H9 (cell line): Measurements from ENCODE around the gene ACP1. TPM values are rescaled to one million over a fixed set of nuclear protein-coding genes. Genes with fewer than 3 reads are reported as not detected.

ENCODE experiments used
- DNase-seq: peaks from one replicate; pipeline ENCODE4 v3.0.0-alpha.2; 2017
- H2AFZ ChIP-seq: one replicate; pipeline ENCODE4 v1.6.1; 2013; ENCODE audit warnings: mild to moderate bottlenecking, low read length, control low read depth, moderate library complexity
- H2AK5ac ChIP-seq: 2 replicates; pipeline ENCODE4 v1.6.1; 2013; ENCODE audit warnings: low read length, control low read depth, mixed read lengths; ENCODE audit not compliant: insufficient read length
- H2BK120ac ChIP-seq: one replicate; pipeline ENCODE4 v1.6.1; 2013; ENCODE audit warnings: low read depth, mild to moderate bottlenecking, low read length, control low read depth, inconsistent platforms; ENCODE audit not compliant: poor library complexity, severe bottlenecking
- H2BK12ac ChIP-seq: 2 replicates; pipeline ENCODE4 v1.6.1; 2013; ENCODE audit warnings: low read length, control low read depth, mixed read lengths, low read depth; ENCODE audit not compliant: insufficient read length
- H2BK15ac ChIP-seq: 2 replicates; pipeline ENCODE4 v1.6.1; 2013; ENCODE audit warnings: low read depth, low read length, control low read depth
- H2BK20ac ChIP-seq: one replicate; pipeline ENCODE4 v1.6.1; 2013; ENCODE audit warnings: low read depth, mild to moderate bottlenecking, low read length, control low read depth, inconsistent platforms; ENCODE audit not compliant: poor library complexity, severe bottlenecking
- H2BK5ac ChIP-seq: 2 replicates; pipeline ENCODE4 v1.6.1; 2013; ENCODE audit warnings: low read length, control low read depth, mixed read lengths; ENCODE audit not compliant: insufficient read length
- H3K14ac ChIP-seq: 2 replicates; pipeline ENCODE4 v1.6.1; 2013; ENCODE audit warnings: low read length, control low read depth; ENCODE audit not compliant: insufficient read depth
- H3K18ac ChIP-seq: 2 replicates; pipeline ENCODE4 v1.6.1; 2013; ENCODE audit warnings: low read depth, mild to moderate bottlenecking, mixed read lengths, low read length, control low read depth; ENCODE audit not compliant: insufficient read length
- H3K23ac ChIP-seq: 2 replicates; pipeline ENCODE4 v1.6.1; 2013; ENCODE audit warnings: low read length, control low read depth, mixed read lengths, low read depth; ENCODE audit not compliant: insufficient read length
- H3K23me2 ChIP-seq: 2 replicates; pipeline ENCODE4 v1.6.1; 2013; ENCODE audit warnings: low read depth, mild to moderate bottlenecking, mixed read lengths, low read length, control low read depth; ENCODE audit not compliant: insufficient read length, poor library complexity, severe bottlenecking
- H3K27ac ChIP-seq: 2 replicates; pipeline ENCODE4 v1.5.1; 2013; ENCODE audit warnings: low read length, control low read depth, mixed read lengths, low read depth; ENCODE audit not compliant: insufficient read length
- H3K27me3 ChIP-seq: 2 replicates; pipeline ENCODE4 v1.6.1; 2013; ENCODE audit warnings: low read length, control low read depth, inconsistent platforms; ENCODE audit not compliant: insufficient read depth
- H3K4ac ChIP-seq: 2 replicates; pipeline ENCODE4 v1.6.1; 2013; ENCODE audit warnings: low read depth, mild to moderate bottlenecking, control low read depth, inconsistent platforms, low read length, moderate library complexity
- H3K4me1 ChIP-seq: 2 replicates; pipeline ENCODE4 v1.6.1; 2013; ENCODE audit warnings: low read length, control low read depth, inconsistent platforms; ENCODE audit not compliant: insufficient read depth
- H3K4me2 ChIP-seq: 2 replicates; pipeline ENCODE4 v1.6.1; 2013; ENCODE audit warnings: low read length, control low read depth, mixed read lengths; ENCODE audit not compliant: insufficient read length, insufficient read depth
- H3K56ac ChIP-seq: 2 replicates; pipeline ENCODE4 v1.6.1; 2013; ENCODE audit warnings: low read depth, mild to moderate bottlenecking, mixed read lengths, low read length, control low read depth; ENCODE audit not compliant: insufficient read length
- H3K79me1 ChIP-seq: 2 replicates; pipeline ENCODE4 v1.6.1; 2013; ENCODE audit warnings: low read depth, mild to moderate bottlenecking, moderate library complexity, low read length, control low read depth, inconsistent platforms; ENCODE audit not compliant: insufficient read depth, poor library complexity, severe bottlenecking
- H3K79me2 ChIP-seq: 2 replicates; pipeline ENCODE4 v1.6.1; 2013; ENCODE audit warnings: low read length, control low read depth, inconsistent platforms; ENCODE audit not compliant: insufficient read depth
- H3K9ac ChIP-seq: 2 replicates; pipeline ENCODE4 v1.6.1; 2013; ENCODE audit warnings: low read length, control low read depth, mixed read lengths; ENCODE audit not compliant: insufficient read length; ENCODE audit errors: extremely low read depth
- H3K9me3 ChIP-seq: one replicate; pipeline ENCODE4 v1.6.1; 2013; ENCODE audit warnings: low read depth, low read length, inconsistent platforms; ENCODE audit not compliant: control insufficient read depth
- H3T11ph ChIP-seq: one replicate; pipeline ENCODE4 v1.6.1; 2013; ENCODE audit warnings: mild to moderate bottlenecking, low read length, control low read depth, inconsistent platforms
- H4K20me1 ChIP-seq: one replicate; pipeline ENCODE4 v1.6.1; 2013; ENCODE audit not compliant: control insufficient read depth, insufficient read length, insufficient read depth
- H4K5ac ChIP-seq: 2 replicates; pipeline ENCODE4 v1.6.1; 2013; ENCODE audit warnings: low read depth, mild to moderate bottlenecking, mixed read lengths, low read length, control low read depth; ENCODE audit not compliant: insufficient read length
- H4K8ac ChIP-seq: replicated peaks from 2 replicates; pipeline ENCODE4 v1.6.1; 2013; ENCODE audit warnings: low read length, control low read depth, mixed read lengths, low read depth; ENCODE audit not compliant: insufficient read length
- H4K91ac ChIP-seq: 2 replicates; pipeline ENCODE4 v1.6.1; 2013; ENCODE audit warnings: low read depth, mild to moderate bottlenecking, moderate library complexity, mixed read lengths, low read length, control low read depth; ENCODE audit not compliant: insufficient read length
- H3K27ac Mint-ChIP-seq, 3 experiments: 2 replicates in 2 of 3; 3 replicates in 1 of 3; pipeline ENCODE4 v1.8.0; 2020 to 2021; ENCODE audit warnings: mixed read lengths in 3 of 3, mild to moderate bottlenecking in 1 of 3, moderate library complexity in 1 of 3
- H3K27me3 Mint-ChIP-seq: 2 replicates; pipeline ENCODE4 v1.8.0; 2021; ENCODE audit warnings: low read depth, mild to moderate bottlenecking, moderate library complexity, mixed read lengths
- H3K36me3 Mint-ChIP-seq, 3 experiments: 2 replicates in 2 of 3; 3 replicates in 1 of 3; pipeline ENCODE4 v1.8.0; 2020 to 2021; ENCODE audit warnings: low read depth in 3 of 3, mixed read lengths in 3 of 3; ENCODE audit not compliant: insufficient read depth in 1 of 3
- H3K4me1 Mint-ChIP-seq, 2 experiments: 2 replicates each; pipeline ENCODE4 v1.8.0; 2020; ENCODE audit warnings: mixed read lengths in 2 of 2
- H3K4me3 Mint-ChIP-seq, 2 experiments: 2 replicates in 1 of 2; 3 replicates in 1 of 2; pipeline ENCODE4 v1.8.0; 2020 to 2021; ENCODE audit warnings: mild to moderate bottlenecking in 2 of 2, mixed read lengths in 2 of 2, moderate library complexity in 1 of 2
- H3K9me3 Mint-ChIP-seq, 2 experiments: 2 replicates in 1 of 2; 3 replicates in 1 of 2; pipeline ENCODE4 v1.8.0; 2020; ENCODE audit warnings: mild to moderate bottlenecking in 2 of 2, mixed read lengths in 2 of 2, moderate library complexity in 1 of 2
- WGBS: extraction: QIAGEN DNeasy Blood & Tissue Kit; methylation state at CpG from one replicate; pipeline ENCODE4 v1.1.7; 2013; ENCODE audit warnings: missing lambda C conversion rate, low lambda C conversion rate, mixed read lengths; ENCODE audit not compliant: insufficient read length; ENCODE audit errors: extremely low coverage; 5-methylcytosine and 5-hydroxymethylcytosine counted together
- total RNA-seq: library from RNA; stranded (reverse); gene quantifications from 2 replicates; pipeline ENCODE4 v1.2.1, GENCODE V29; 2021
- TF ChIP-seq, protein P1 (sequence below): fragments of 200-600 bp; sonication (generic); conservative IDR thresholded peaks from 3 replicates; pipeline ENCODE4 v1.8.0; 2021; ENCODE audit warnings: antibody characterized with exemption, mild to moderate bottlenecking

ACP1 gene
- total RNA-seq, 1 experiment from 2014 or later = 143 TPM

DNA sequence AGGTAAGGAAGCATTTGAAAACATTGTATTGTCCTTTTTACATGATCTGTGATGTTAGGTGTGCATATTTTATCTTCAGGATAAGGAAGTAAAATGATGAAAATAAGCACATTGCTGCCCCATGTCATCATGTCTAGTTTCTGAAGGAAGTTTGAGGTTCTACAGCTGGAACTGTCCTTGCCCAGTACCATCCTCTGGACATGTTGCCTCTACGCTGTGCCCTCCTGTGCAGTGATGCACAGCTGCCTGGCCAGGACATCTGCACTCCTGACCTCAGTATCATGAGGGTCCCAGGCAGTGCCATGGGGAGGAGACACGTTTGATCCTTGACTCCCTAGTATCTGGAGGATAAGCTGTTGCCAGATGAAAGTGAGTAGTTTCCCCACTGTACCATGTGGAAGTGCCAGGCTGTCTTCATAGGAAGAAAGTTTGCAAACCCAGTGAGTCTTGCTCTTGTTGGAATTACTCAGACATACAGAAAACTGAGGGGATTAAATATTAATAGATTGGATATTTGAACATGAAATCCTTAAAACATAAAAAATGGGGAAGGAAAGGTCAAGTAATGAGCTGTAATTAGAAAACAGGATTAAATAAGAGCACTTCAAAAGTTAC is 13.7 kb downstream of the ACP1 start:
- Histone ChIP-seq H2BK120ac (no peak overlapping the region), H3K27ac (no peak overlapping the region), H2AK5ac (no peak overlapping the region), H4K8ac (no peak overlapping the region), H2AFZ (no peak overlapping the region), H3K27me3 (no peaks in the 10 kb centered on the region), H3K79me1 (peaks cover 10% of the 10 kb centered on the region), H3K4me1 (no peaks in the 10 kb centered on the region), H2BK20ac (no peak overlapping the region), H3K9me3 (no peaks in the 10 kb centered on the region), H3K79me2 (peaks cover 5% of the 10 kb centered on the region; the same call in 1 of the 2 replicates), H3K9ac (peak overlapping the region; percentile 13), H3K23ac (no peak overlapping the region), H4K91ac (no peak overlapping the region), H2BK5ac (no peak overlapping the region), H3K4me2 (no peak overlapping the region), H3K4ac (no peak overlapping the region), H4K5ac (no peak overlapping the region), H3K18ac (no peak overlapping the region), H3K14ac (no peak overlapping the region), H2BK15ac (no peak overlapping the region), H3K23me2 (no peaks in the 10 kb centered on the region), H3T11ph (no peak overlapping the region), H4K20me1 (no peaks in the 10 kb centered on the region), H3K56ac (no peak overlapping the region), H2BK12ac (no peak overlapping the region)
- peaks cover 36 to 67% (median 62%) of the 10 kb centered on the region in 3 experiments for H3K36me3 Mint-ChIP-seq
- no peak overlapping the region for H3K27ac Mint-ChIP-seq
- DNase-seq = no peak
- no peak overlapping the region; a peak in 1 of 5 replicates for H3K4me3 Mint-ChIP-seq
- no CpG with 5 or more reads among the region's 2 CpGs for WGBS
- peaks cover 4% of the 10 kb centered on the region in 2 experiments for H3K4me1 Mint-ChIP-seq
- H3K9me3 Mint-ChIP-seq = no peaks in the 10 kb centered on the region
- TF ChIP-seq, protein P1, sequence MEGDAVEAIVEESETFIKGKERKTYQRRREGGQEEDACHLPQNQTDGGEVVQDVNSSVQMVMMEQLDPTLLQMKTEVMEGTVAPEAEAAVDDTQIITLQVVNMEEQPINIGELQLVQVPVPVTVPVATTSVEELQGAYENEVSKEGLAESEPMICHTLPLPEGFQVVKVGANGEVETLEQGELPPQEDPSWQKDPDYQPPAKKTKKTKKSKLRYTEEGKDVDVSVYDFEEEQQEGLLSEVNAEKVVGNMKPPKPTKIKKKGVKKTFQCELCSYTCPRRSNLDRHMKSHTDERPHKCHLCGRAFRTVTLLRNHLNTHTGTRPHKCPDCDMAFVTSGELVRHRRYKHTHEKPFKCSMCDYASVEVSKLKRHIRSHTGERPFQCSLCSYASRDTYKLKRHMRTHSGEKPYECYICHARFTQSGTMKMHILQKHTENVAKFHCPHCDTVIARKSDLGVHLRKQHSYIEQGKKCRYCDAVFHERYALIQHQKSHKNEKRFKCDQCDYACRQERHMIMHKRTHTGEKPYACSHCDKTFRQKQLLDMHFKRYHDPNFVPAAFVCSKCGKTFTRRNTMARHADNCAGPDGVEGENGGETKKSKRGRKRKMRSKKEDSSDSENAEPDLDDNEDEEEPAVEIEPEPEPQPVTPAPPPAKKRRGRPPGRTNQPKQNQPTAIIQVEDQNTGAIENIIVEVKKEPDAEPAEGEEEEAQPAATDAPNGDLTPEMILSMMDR = no peak
- no peaks in the 10 kb centered on the region for H3K27me3 Mint-ChIP-seq
